ENCODE data around the gene KDM5C. TPM values are rescaled to one million over a fixed set of nuclear protein-coding genes. Genes with fewer than 3 reads are reported as not detected.
"Not testable (repeated sequence)": the region's sequence is repeated elsewhere in the genome, so short reads cannot be mapped to it uniquely, and the experiment has no call there.

The KDM5C gene
- total RNA-seq, 2 experiments from 2014 or later: 236 to 237 TPM

- H3K9me3 Mint-ChIP-seq: peaks cover 2% of the 10 kb centered on the region
- H3K4me3 ChIP-seq (ENCODE audit: low read length): no peak overlapping the region
- no peak overlapping the region for H3K27ac ChIP-seq (ENCODE audit: low read depth in 1 of 2, low read length in 2 of 2)
- no peaks in the 10 kb centered on the region for H3K27me3 ChIP-seq (ENCODE audit: control insufficient read depth in 1 of 2, insufficient read depth in 2 of 2, low read length in 2 of 2)
- intact Hi-C loops (cut with DNase I, micrococcal nuclease): no loop called here
- no peak for ATAC-seq (ENCODE audit: poor library complexity)
- no peaks in the 10 kb centered on the region for H3K27me3 Mint-ChIP-seq
- H3K4me3 Mint-ChIP-seq: no peak overlapping the region
- no peaks in the 10 kb centered on the region for H3K4me1 ChIP-seq (ENCODE audit: insufficient read depth, low read length)
- POLR2A ChIA-PET: no interaction called here
- CTCF ChIA-PET: no interaction called here
- no peak for DNase-seq
- peaks cover 3 to 5% of the 10 kb centered on the region in 2 experiments for H3K9me3 ChIP-seq (ENCODE audit: control insufficient read depth in 1 of 2, insufficient read depth in 1 of 2, low read length in 2 of 2)
- no peaks in the 10 kb centered on the region for H3K4me1 Mint-ChIP-seq (ENCODE audit: low read depth)
- no peaks in the 10 kb centered on the region for H3K36me3 ChIP-seq (ENCODE audit: insufficient read depth, low read length)
- TF ChIP-seq CTCF (IDR thresholded peaks at IDR 0.05): no peak
- H3K27ac Mint-ChIP-seq: no peak overlapping the region
- peaks cover 13% of the 10 kb centered on the region for H3K36me3 Mint-ChIP-seq (ENCODE audit: low read depth)
Observed at GRCh38 chrX:53171356-53171755, 53.7 kb downstream of the KDM5C start.

GRCh38 chrX:53166103-53166502 lies 58.9 kb downstream of the KDM5C start:
- H3K27ac Mint-ChIP-seq: no peak overlapping the region

GRCh38 chrX:53164566-53164965 lies 60.4 kb downstream of the KDM5C start:
- H3K9me3 Mint-ChIP-seq; H3K36me3 ChIP-seq (ENCODE audit: insufficient read depth, low read length); H3K27ac ChIP-seq (ENCODE audit: low read depth in 1 of 2, low read length in 2 of 2); H3K36me3 Mint-ChIP-seq (ENCODE audit: low read depth); ATAC-seq (ENCODE audit: poor library complexity); H3K4me3 ChIP-seq (ENCODE audit: low read length); H3K27ac Mint-ChIP-seq; H3K4me1 Mint-ChIP-seq (ENCODE audit: low read depth); DNase-seq; intact Hi-C loops (cut with DNase I, micrococcal nuclease); CTCF ChIA-PET; H3K27me3 ChIP-seq (ENCODE audit: control insufficient read depth in 1 of 2, insufficient read depth in 2 of 2, low read length in 2 of 2); H3K27me3 Mint-ChIP-seq; H3K4me3 Mint-ChIP-seq; H3K4me1 ChIP-seq (ENCODE audit: insufficient read depth, low read length); POLR2A ChIA-PET; H3K9me3 ChIP-seq (ENCODE audit: control insufficient read depth in 1 of 2, insufficient read depth in 1 of 2, low read length in 2 of 2): not testable (repeated sequence)

More at GRCh38 chrX:53166103-53166502, 58.9 kb downstream of the KDM5C start:
- DNase-seq: no peak
- intact Hi-C loops (cut with DNase I, micrococcal nuclease): no loop called here
- Mint-ChIP-seq H3K27me3 (no peaks in the 10 kb centered on the region), H3K36me3 (ENCODE audit: low read depth) (no peaks in the 10 kb centered on the region), H3K4me1 (ENCODE audit: low read depth) (no peaks in the 10 kb centered on the region), H3K9me3 (no peaks in the 10 kb centered on the region), H3K4me3 (no peak overlapping the region)
- no peak for ATAC-seq (ENCODE audit: poor library complexity)
- Histone ChIP-seq H3K4me1 (ENCODE audit: insufficient read depth, low read length) (no peaks in the 10 kb centered on the region), H3K27me3 (ENCODE audit: control insufficient read depth in 1 of 2, insufficient read depth in 2 of 2, low read length in 2 of 2) (no peaks in the 10 kb centered on the region), H3K9me3 (ENCODE audit: control insufficient read depth in 1 of 2, insufficient read depth in 1 of 2, low read length in 2 of 2) (no peaks in the 10 kb centered on the region), H3K36me3 (ENCODE audit: insufficient read depth, low read length) (no peaks in the 10 kb centered on the region), H3K4me3 (ENCODE audit: low read length) (no peak overlapping the region), H3K27ac (ENCODE audit: low read depth in 1 of 2, low read length in 2 of 2) (no peak overlapping the region)
- ChIA-PET CTCF (no interaction called here), POLR2A (no interaction called here)
- no peak for TF ChIP-seq CTCF (IDR thresholded peaks at IDR 0.05)

- no peaks in the 10 kb centered on the region for H3K9me3 ChIP-seq (ENCODE audit: control insufficient read depth in 1 of 2, insufficient read depth in 1 of 2, low read length in 2 of 2)
- no peaks in the 10 kb centered on the region for H3K27me3 ChIP-seq (ENCODE audit: control insufficient read depth in 1 of 2, insufficient read depth in 2 of 2, low read length in 2 of 2)
- no peak for ATAC-seq (ENCODE audit: poor library complexity)
- TF ChIP-seq CTCF (IDR thresholded peaks at IDR 0.05): no peak
- H3K27ac ChIP-seq (ENCODE audit: low read depth in 1 of 2, low read length in 2 of 2): no peak overlapping the region
- intact Hi-C loops (cut with DNase I, micrococcal nuclease): no loop called here
- POLR2A ChIA-PET: no interaction called here
- Mint-ChIP-seq H3K9me3 (no peaks in the 10 kb centered on the region), H3K27ac (no peak overlapping the region), H3K27me3 (no peaks in the 10 kb centered on the region), H3K36me3 (ENCODE audit: low read depth) (no peaks in the 10 kb centered on the region), H3K4me3 (no peak overlapping the region), H3K4me1 (ENCODE audit: low read depth) (no peaks in the 10 kb centered on the region)
- CTCF ChIA-PET: no interaction called here
- DNase-seq: no peak
- no peaks in the 10 kb centered on the region for H3K36me3 ChIP-seq (ENCODE audit: insufficient read depth, low read length)
- no peak overlapping the region for H3K4me3 ChIP-seq (ENCODE audit: low read length)
- no peaks in the 10 kb centered on the region for H3K4me1 ChIP-seq (ENCODE audit: insufficient read depth, low read length)
Observed at GRCh38 chrX:53163436-53163835, 61.6 kb downstream of the KDM5C start.

All from CD4-positive, alpha-beta T cell (primary cell).